Lung (tissue), 12 donors: ENCODE data around the gene PRODH. TPM values are rescaled to one million over a fixed set of nuclear protein-coding genes. Genes with fewer than 3 reads are reported as not detected.
"Not testable (repeated sequence)": the region's sequence is repeated elsewhere in the genome, so short reads cannot be mapped to it uniquely, and the experiment has no call there.

Experiments
- ATAC-seq: fragments of 200-7000 bp; cut with Tn5 transposase; one replicate; pipeline ENCODE4 v1.9.1; 2020; ENCODE audit warnings: moderate number of reproducible peaks; ENCODE audit not compliant: insufficient read depth, low FRiP score
- DNase-seq, 3 donors: peaks; one replicate each; pipeline ENCODE4 v3.0.0-alpha.2; 2013 to 2017
- H3K27ac ChIP-seq, 2 donors: one replicate each; pipeline ENCODE4 v1.5.1; 2013; ENCODE audit warnings: mild to moderate bottlenecking in 2 of 2, moderate library complexity in 2 of 2, control low read depth in 1 of 2, inconsistent platforms in 1 of 2, low read depth in 1 of 2, low read length in 1 of 2
- H3K27me3 ChIP-seq, 3 donors: one replicate each; pipeline ENCODE4 v1.5.1; 2013; ENCODE audit warnings: low read length in 2 of 3; ENCODE audit not compliant: control insufficient read depth in 3 of 3, insufficient read depth in 3 of 3
- H3K36me3 ChIP-seq, 4 donors: one replicate each; pipeline ENCODE4 v1.5.1; 2013; ENCODE audit warnings: low read length in 4 of 4, mild to moderate bottlenecking in 1 of 4, moderate library complexity in 1 of 4; ENCODE audit not compliant: control insufficient read depth in 4 of 4, insufficient read depth in 4 of 4
- H3K4me1 ChIP-seq, 5 donors: one replicate each; pipeline ENCODE4 v1.5.1; 2013; ENCODE audit warnings: low read length in 5 of 5, mild to moderate bottlenecking in 2 of 5, moderate library complexity in 1 of 5; ENCODE audit not compliant: control insufficient read depth in 5 of 5, insufficient read depth in 5 of 5
- H3K4me3 ChIP-seq: one replicate; pipeline ENCODE4 v1.5.1; 2013; ENCODE audit warnings: mild to moderate bottlenecking, control low read depth, moderate library complexity
- H3K9ac ChIP-seq, 2 donors: one replicate each; pipeline ENCODE4 v1.5.1; 2013; ENCODE audit warnings: low read length in 2 of 2, control low read depth in 1 of 2; ENCODE audit not compliant: insufficient read depth in 1 of 2
- H3K9me3 ChIP-seq, 4 donors: one replicate each; pipeline ENCODE4 v1.5.1; 2013; ENCODE audit warnings: low read length in 3 of 4, mild to moderate bottlenecking in 1 of 4, moderate library complexity in 1 of 4; ENCODE audit not compliant: control insufficient read depth in 4 of 4, insufficient read depth in 3 of 4
- WGBS, 2 donors: extraction: QIAGEN DNeasy Blood & Tissue Kit; methylation state at CpG; one replicate each; pipeline ENCODE4 v1.1.7; 2013; 5-methylcytosine and 5-hydroxymethylcytosine counted together
- polyA plus RNA-seq, 2 donors: library from polyadenylated mRNA; stranded (reverse); fragments of 200-250 nt; gene quantifications; one replicate each; pipeline ENCODE4 v1.2.1, GENCODE V29; 2013
- total RNA-seq, 2 donors: library from RNA; depleted of rRNA in 1 of 2; stranded (reverse); fragments of >200 nt in 1 of 2; gene quantifications; one replicate each; pipeline ENCODE4 v1.2.1, GENCODE V29; 2014 to 2021
- TF ChIP-seq, protein P1 (sequence below): IDR thresholded peaks from 2 replicates; pipeline ENCODE4 v1.5.1; 2012; ENCODE audit warnings: mild to moderate bottlenecking; ENCODE audit errors: control extremely low read depth, extremely low read depth
- donor health status: control.
- donor health status: control.
- donor health status: Bipolar disorder and iron deficiency.
- donor health status: healthy.
- donor health status: DM: yes; HTN: yes; CAD: no.

Gene PRODH
- total and polyA plus RNA-seq, 4 donors: 6.6 to 65.7 (median 32.3) TPM

DNA sequence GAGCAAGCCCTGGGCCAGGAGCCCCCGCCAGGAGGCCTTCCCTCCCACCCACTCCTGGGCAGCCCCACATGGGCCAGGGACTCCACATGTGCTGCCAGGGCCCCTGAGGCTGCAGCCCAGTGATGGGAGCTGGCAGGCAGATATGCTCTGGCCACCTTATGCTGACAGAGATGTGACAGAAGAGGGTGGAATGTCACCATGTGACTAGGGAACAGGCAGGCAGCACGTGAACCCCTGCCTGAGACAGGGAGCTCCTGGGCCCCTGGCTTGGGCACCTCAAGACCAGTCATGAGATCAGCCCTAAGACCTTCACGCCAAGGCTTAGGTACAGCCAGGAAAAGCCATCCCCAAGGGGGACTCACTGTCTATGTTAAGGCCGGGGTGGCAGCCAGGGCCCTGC is 9.1 kb downstream of the PRODH start:
- no peaks in the 10 kb centered on the region for H3K36me3 ChIP-seq
- no peak overlapping the region for H3K27ac ChIP-seq
- DNase-seq (no peak), ATAC-seq (no peak)
- H3K4me1 ChIP-seq: no peaks in the 10 kb centered on the region
- no peaks in the 10 kb centered on the region for H3K27me3 ChIP-seq
- WGBS, 2 donors: no CpG with 5 or more reads among the region's 4 CpGs
- no peaks in the 10 kb centered on the region for H3K9me3 ChIP-seq
- no peak overlapping the region for H3K9ac ChIP-seq
- no peak overlapping the region for H3K4me3 ChIP-seq
- TF ChIP-seq, protein P1, sequence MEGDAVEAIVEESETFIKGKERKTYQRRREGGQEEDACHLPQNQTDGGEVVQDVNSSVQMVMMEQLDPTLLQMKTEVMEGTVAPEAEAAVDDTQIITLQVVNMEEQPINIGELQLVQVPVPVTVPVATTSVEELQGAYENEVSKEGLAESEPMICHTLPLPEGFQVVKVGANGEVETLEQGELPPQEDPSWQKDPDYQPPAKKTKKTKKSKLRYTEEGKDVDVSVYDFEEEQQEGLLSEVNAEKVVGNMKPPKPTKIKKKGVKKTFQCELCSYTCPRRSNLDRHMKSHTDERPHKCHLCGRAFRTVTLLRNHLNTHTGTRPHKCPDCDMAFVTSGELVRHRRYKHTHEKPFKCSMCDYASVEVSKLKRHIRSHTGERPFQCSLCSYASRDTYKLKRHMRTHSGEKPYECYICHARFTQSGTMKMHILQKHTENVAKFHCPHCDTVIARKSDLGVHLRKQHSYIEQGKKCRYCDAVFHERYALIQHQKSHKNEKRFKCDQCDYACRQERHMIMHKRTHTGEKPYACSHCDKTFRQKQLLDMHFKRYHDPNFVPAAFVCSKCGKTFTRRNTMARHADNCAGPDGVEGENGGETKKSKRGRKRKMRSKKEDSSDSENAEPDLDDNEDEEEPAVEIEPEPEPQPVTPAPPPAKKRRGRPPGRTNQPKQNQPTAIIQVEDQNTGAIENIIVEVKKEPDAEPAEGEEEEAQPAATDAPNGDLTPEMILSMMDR: no peak

DNA sequence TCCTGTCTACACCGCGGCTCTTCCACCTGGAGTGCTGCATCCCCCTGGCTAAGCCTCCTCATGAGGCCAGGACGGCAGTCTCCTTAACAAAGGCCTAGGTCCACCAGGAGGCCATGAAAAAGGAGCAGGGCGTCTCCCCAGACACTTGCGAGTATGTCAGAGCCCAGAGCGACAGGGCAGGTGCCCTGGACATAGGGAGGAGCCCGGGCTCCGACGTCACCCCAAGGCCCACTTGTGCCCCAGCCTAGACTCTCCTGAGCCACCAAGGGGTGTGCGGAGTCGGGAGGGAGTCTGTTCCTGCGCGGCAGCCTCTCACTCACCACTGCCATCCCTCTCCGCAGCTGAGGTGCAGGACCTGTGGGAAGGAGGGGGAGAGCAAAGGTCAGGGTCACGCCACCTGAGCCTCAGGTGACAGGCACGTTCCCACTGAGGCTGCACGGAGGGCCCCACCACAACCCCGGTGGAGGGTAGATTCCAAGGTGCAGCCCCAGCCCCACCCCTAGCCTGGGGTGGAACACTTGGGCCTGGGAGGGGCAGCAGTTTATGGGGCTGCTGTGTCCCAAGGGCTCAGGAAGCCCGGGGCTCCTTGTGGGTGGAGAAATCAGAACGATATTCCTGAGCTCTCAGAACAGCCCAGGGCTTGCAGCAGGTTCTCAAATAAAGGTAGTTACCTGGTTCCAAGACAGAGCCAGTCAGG is 10.6 kb downstream of the PRODH start:
- ATAC-seq: no peak
- Histone ChIP-seq H3K36me3 (no peaks in the 10 kb centered on the region), H3K4me1 (no peaks in the 10 kb centered on the region)

DNA sequence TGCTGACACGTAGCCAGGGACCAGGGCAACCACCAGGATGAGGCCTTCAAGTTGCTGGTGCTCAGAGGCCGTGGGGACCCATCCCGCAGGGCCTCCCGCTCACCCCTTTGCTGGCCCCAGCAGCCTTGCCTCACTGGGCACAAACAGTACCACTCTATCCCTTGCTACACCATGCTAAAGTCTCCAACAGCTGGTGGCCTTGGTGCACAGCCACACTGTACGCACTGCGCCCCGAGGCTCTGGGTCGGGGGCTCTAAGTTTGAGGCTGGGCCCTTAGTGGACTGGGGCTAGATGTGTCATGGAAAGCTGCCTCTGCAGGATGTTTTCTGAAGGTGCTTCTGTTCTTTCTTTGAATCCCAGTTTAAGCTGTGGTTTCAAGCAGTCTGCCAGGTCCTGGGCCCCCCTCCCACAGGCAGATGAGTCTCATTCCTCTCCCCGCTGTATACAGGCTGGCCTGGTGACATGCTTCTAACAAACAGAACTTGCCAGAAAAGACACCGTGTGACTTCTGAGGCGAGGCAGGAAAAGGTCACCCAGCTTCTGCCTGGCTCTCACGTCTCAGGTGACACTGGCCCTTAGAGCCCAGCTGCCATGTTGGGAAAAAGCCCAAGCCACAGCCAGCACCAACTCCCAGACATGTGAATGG is 15.7 kb downstream of the PRODH start:
- not testable (repeated sequence) for H3K27ac ChIP-seq, H3K4me1 ChIP-seq, H3K4me3 ChIP-seq, H3K36me3 ChIP-seq, H3K9me3 ChIP-seq, DNase-seq, H3K27me3 ChIP-seq, H3K9ac ChIP-seq, ATAC-seq
- no CpG with 5 or more reads among the region's 12 CpGs for WGBS, 2 donors

More for the DNA sequence above, 10.6 kb downstream of the PRODH start:
- Histone ChIP-seq H3K9me3 (no peaks in the 10 kb centered on the region), H3K27me3 (no peaks in the 10 kb centered on the region), H3K9ac (no peak overlapping the region), H3K4me3 (no peak overlapping the region), H3K27ac (no peak overlapping the region)
- TF ChIP-seq, protein P1: no peak
- WGBS, 2 donors: no CpG with 5 or more reads among the region's 20 CpGs
- no peak for DNase-seq

DNA sequence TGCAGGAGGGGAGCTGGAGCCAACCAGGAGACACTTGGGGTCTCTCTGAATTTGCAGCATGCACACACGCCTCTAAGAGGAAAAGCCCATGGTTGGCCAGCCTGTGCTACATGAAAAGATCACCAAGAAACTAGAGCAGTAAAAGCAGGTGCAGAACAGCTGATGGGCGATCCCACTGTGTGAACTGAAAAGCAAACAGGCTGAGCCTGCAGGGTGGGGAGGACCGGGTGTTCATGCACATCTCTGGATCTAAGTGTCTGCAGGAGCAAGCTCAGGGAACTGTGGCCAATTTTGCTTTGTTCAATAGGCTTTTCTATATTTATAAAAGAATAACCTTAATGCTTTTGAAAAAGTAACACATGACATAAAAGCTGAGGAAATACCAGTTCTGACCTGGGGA is 18.3 kb downstream of the PRODH start:
- DNase-seq: not testable (repeated sequence)

DNA sequence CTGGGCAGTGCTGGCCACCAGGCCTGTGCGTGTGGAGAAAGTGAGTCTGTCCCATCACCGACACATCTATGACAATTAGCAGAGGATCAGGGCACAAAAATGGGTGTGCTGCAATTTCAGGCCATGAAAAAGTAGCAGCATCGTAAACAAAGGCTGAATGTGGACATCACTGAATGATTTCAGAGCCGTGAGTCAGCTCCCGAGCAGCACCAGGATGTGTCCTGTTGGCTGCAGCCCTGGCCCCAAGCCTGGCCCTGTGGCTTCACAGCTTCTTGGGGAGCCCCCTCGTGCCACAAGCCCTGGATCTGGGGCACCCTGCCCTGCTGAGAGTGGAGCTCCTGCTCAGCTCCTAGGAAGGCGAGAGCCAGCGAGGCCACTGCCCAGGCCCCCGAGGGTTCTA is 20.5 kb downstream of the PRODH start:
- not testable (repeated sequence) for H3K27ac ChIP-seq, H3K9me3 ChIP-seq, H3K36me3 ChIP-seq, ATAC-seq, H3K9ac ChIP-seq, H3K4me1 ChIP-seq, H3K27me3 ChIP-seq, DNase-seq, H3K4me3 ChIP-seq
- no CpG with 5 or more reads among the region's 9 CpGs for WGBS, 2 donors

More for the DNA sequence above, 18.3 kb downstream of the PRODH start:
- not testable (repeated sequence) for H3K9ac ChIP-seq, ATAC-seq, H3K27ac ChIP-seq, H3K9me3 ChIP-seq, H3K4me3 ChIP-seq, H3K27me3 ChIP-seq, H3K36me3 ChIP-seq, H3K4me1 ChIP-seq
- WGBS, 2 donors: 75% methylated on average over 1 of the region's 3 CpGs; no CpG with 5 or more reads in 1 of the 2 donors

DNA sequence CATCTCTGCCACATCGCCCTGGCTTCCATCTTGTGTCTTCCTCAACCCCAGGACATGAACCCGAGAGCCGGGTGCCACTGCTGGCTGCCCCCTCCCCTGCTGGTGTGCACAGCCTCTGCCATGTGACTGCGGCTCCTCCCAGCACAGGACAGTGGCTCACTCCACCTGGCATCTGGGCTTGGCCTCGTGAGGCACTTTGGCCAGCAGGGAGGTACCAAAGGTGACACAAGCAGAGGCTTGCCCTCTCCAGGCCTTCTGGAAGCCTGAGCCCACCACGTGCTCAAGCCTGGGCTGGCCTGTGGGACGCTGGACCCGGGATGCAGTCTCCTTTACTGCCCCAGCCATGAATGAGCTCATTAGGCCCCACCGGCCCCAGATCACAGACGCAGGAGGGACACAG is 21.5 kb downstream of the PRODH start:
- not testable (repeated sequence) for H3K27ac ChIP-seq, DNase-seq, H3K27me3 ChIP-seq, H3K9me3 ChIP-seq, H3K36me3 ChIP-seq, H3K4me1 ChIP-seq, H3K4me3 ChIP-seq, H3K9ac ChIP-seq, ATAC-seq
- no CpG with 5 or more reads among the region's 10 CpGs for WGBS, 2 donors
